GM04504 (cell line): ENCODE data around the gene RNF144A.
"Not testable (repeated sequence)": the region's sequence is repeated elsewhere in the genome, so short reads cannot be mapped to it uniquely, and the experiment has no call there.

ENCODE experiments used
- DNase-seq: peaks from one replicate; pipeline ENCODE4 v3.0.0-alpha.2; 2012; ENCODE audit warnings: low read depth

RNF144A gene

DNA sequence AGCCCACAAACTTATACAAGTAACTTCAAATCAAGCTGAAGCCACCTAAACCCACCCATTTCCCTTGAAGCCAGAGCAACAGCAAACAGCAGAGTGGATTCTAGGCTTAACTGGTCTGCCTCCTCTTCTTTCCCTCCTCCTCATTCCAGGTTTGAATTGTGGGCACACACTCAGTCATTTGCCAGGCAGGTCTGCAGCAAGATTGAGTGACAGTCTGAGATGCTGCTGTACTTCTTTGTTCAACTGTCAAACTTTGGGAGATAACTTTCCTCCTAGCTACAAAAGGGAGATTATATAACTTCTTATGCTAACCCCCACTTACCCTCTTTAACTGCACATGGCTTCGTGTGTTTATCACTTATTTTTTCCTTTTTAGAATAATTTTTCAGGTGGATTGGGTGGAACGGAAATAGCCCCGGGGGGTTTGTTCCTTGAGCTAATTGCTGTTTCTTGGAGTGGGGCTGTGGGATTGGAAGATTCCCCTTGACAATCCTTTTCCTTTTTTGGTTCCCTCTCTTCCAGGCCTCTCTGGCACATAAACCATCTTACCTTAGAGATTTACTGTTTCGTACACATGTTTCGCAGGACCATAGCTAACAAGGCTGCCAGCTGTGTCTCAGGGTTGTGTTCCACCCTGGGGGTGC lies 55.0 kb downstream of the RNF144A start:
- DNase-seq: no peak

DNA sequence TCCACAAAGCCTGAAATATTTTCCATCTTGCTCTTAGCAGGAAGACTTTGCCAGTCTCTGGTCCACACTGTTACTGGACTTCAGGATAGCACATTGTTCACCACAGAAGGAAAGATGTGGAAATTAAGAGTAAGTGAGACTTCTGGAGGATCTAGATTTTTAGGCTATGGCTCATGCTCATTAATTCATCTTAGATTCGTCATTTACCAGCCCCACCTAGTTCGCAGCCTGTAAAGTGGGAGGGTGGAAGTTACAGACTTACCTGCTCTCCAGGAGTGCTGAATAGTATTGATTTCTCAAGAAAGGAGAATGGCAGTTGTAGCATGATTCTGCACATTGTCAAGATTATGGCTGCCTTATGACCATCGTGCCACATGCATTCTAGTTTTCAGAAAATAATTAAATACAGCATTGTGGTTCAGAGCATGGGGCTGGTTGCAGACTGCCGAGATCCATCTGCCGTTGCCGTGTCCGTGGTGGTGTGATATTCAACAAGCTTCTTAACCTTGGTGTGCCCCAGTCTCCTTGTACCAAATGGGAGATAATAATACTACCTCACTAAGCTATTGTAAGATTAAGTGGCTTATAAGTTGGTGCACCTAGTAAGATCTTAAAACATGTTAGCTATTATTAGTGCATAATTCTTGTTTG lies 56.8 kb downstream of the RNF144A start:
- no peak for DNase-seq

DNA sequence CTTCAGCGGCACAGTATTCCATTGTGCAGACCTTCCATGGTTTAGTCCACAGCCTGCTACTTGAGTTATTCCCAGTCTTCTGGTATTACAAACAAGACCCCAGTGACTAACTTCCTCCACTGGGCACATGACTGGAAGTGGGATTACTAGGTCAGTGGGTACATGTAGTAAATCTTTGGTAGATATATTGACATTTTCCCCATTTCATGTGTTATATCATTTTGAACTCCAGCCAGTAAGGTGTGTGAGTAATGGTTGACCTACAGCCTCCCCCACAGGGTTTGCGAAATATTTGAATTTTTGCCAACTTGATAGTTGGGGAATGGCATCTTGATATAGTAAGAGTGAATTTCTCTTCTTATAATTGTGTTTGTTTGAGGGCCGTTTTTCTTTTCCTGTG lies 58.8 kb downstream of the RNF144A start:
- no peak for DNase-seq

DNA sequence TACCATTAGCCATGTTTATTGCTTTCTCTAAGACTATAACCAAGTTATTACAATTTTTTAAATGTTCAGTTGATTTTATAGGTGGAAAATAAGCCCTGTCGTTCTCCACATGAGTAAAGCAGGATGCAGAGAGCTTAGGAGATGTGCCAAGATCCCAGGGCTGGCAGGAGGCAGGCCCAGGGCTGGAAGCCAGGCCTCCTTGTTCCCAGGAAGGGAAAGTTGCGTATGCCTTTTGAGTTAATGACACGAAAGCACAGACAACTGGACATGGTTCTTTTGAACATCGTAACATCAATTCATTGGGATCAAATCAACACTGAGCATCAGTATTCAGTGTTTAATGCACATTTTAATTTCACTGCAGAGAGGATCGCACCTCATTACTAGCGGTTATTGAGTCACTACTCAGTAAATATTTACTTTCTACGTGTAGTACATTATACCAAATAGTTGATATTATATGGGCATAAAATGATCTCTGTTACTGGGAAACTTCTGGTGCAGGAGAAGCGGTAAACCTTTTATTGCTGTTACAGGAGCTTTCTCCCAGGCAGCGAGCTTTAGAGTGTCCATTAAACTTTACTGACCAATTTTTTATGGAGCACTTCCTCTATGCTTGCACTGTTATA lies 60.0 kb downstream of the RNF144A start:
- DNase-seq: no peak

DNA sequence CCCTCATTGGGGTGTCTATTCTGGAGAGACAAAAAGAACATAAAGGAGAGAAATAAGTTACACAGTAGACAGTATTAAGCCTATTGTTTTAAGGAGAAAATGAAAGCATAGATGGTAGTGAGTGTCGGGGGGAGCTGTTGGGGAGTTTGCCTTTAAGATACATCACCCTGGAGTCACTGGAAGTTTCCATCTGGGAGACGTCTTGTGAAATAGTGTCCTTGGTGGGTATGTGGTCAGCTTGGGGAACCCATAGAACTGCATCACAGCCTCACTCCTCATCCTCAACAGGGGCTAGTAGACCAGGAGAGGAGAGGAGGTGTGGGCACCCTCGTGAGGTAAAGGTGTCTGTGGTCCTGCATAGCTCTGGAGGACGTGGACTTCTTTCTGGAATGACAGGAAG lies 60.6 kb downstream of the RNF144A start:
- no peak for DNase-seq

DNA sequence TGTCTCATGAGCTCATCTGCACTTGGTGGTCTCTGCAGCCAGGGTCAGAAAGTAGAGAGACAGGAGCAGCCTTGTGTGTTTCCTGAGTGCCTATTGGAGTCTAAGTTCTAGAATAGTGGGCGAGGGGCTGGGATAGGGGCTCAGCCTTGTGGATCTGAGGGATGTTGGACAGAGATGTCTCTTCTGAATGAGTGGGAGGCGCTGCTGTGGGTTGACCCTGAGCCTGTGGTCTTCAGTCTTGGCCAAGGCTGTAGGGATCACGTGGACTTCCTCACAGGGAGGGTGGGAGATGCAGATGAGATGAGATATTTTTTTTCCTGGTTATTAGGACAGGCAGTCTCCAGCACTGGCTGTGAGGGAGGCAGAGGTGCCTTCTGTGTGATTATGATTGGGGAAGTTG lies 61.8 kb downstream of the RNF144A start:
- no peak for DNase-seq

DNA sequence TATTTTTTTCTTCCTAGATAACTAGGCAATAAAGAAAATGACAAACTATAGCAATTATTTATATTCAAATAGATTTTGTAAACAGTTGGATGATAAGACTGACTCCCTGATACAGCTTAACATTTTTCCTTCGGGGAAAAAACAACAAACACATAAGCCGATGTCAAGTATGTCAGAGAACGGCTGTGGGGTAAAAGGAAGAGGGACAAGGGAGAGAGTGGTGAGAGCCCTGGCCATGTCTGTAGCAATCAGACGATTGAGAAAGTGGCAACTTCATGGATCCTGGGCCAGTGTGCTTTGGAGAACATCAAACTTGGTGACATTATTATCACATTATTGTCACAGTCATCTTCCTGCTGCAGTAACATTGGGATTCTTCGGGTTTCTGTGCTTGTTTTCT lies 65.2 kb downstream of the RNF144A start:
- no peak for DNase-seq

DNA sequence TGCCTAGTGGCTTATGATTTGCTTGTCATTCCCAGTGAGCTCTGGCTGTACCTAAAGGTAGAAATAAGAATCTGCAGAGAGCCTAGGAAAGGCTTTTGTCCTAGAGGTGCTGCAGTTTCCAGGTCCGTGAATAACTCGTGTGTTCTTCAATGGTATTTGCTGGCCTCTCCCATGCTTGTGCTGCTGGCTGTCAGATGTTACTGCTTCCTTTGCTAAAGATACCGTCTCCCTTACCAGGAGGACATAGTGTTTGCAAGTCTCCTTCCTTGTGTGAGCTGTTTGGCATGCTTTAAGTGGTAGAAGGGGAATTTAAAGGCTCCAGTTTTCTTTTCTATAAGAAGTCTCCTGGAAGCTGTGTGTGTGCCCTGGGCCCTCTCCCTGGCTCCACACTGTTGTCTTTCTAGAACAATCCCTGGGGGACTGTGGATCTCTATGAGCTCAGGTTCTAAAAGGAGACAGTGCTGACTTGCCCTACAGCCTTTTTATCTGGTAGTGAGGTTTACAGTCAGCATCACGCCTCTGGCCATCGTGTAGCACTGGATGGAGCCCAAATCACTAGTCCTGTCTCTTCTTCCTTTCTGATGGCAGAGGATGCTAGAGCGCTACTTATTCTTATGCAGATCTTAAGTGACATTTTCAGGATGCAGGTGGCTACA lies 65.8 kb downstream of the RNF144A start:
- DNase-seq: no peak

DNA sequence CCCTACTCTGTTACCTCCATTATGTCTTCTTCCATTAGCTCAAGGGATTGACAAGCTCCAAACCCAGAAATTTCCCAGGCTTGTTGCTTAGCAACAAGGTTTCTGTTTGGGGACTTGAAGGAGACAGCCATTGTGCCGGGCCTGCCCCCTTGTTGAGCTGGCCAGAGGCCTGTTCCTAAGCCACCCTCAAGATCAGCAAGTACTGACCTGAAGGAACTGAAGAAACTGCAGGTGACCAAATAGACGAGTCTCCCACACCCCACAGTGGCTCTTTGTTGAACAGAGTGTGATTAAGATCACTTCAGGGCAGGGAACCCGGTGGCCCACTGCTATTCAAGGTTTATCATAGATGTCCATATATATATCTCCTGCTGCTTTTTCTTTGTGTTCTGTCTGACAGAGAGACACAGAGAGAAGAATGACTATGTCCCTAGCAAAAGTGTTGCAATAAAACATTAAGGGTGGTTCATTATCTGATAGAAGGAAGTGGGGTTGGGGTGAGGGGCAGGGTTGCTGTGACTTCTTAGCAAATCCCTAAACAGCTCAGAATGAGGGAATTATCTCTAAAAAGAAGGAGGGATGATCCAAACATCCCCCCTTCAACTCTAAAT lies 69.2 kb downstream of the RNF144A start:
- DNase-seq: no peak

DNA sequence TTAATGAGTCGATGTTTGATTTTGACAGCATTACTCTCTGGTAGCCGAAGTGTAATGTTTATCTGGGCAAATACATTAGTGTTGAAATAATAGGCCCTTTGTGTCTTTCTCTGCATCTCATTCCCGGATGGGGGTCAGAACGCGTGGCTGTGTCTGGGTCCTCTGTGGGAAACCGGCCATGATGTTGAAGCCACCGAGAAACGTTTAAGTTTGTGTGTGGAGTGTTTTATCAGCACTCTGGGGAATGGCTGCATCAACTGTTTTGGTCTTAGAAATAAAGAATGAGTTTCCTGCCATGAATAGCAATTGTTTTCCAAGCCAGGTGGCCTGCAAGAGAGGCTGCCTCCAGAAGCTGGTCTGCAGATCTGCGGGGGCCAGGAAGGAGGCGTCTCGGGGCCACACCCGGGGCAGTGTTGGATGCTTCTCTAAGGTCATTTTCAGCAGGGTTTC lies 69.7 kb downstream of the RNF144A start:
- no peak for DNase-seq

DNA sequence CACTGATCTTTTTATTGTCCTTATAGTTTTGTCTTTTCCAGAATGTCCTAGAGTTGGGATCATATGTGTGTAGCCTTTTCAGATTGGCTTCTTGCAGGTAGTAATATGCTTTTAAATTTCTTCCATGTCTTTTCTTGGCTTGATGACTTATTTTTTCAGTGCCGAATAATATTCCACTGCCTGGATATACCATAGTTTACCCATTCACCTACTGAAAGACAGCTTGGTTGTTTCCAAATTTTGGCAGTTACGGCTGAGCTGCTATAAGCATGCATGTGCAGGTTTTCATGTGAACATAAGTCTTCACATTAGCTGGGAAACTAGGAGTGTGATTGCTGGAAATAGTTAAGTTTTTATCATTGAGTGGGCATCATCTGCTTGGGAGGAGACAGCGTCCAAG lies 73.7 kb downstream of the RNF144A start:
- no peak for DNase-seq

DNA sequence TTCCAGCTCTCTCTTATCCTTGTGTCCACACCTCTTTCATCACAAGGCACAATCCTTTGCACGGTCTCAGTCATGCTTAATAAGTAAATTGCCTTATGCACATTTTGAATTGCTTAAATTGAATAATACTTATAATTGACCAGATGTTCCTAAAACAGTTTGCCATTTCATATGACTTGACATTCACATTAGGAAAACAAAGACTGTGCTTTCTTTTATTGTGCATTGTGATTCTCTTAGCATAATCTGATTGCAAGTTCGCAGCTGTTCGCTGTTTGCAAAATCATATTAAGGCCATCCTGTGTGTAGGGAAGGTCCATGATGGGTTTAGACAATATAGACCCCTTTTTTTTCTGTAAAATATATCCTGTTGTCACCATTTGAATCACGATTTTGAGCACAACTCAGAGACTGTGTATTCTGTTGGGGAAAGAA lies 75.6 kb downstream of the RNF144A start:
- DNase-seq: no peak

DNA sequence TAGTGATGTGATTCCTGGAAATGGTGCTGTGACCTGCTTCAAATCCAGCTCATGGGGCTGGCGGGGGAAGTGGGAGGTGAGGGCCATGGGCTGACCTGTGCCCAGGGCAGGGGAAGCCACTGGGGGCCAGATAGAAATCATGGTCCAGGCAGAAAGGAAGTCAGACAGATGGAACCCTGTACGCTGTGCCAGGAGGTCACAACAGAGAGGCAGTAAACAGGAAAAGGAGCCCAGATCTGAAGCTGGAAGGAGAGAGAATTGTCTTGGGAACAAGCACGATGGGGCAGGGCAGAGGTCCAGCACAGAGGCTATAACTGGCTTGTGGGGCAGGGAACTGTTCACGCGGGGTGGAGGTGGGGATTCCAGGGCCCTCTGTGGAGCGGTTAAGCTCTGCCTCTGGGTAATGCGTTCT lies 76.0 kb downstream of the RNF144A start:
- DNase-seq: no peak

DNA sequence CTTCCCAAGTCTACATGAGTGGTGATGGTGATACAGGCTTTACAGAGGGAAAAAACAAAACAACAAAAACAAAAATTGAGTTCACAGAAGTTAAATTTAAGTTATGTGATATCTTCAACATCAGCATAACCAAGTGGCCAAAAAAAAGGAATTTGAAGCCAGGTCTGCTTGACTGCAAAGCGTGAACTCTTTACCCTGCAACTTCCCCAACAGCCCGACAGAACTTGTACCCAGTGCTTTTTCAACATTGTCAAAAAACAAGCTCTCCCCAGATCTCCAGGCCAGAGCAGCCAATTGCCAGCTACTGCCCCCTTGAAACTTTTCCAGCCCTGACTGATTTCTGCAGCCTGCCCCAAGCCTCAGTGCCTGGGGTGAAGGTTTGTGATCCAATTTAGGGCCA lies 76.7 kb downstream of the RNF144A start:
- no peak for DNase-seq

DNA sequence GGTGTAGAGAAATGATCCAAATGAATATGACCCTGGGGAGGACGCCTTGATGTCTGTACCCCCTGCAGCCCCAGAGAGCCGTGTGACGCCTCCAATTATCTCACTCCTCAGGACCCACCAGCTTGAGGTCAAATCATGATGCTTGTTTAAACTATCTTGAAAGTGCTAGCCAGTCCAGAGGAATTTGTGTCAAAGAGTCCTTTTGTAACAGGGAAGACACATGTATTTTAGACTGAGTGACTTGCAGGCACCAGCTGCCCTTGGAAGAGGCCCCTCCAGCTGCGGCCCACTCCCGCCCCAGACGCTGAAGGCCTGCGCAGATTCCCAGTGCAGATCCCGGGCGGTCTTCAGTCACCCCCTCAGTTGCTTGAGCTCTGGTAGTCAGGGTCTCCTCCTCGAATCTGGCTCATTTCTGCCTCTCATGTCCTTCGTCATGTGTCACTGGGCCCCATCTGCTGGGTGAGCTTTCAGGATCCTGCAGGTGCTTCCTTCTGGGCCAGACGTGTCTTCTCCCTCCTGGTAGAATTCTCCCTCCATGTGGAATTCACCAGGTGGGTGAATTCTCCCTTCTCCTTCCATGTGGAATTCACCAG lies 77.4 kb downstream of the RNF144A start:
- DNase-seq: no peak

DNA sequence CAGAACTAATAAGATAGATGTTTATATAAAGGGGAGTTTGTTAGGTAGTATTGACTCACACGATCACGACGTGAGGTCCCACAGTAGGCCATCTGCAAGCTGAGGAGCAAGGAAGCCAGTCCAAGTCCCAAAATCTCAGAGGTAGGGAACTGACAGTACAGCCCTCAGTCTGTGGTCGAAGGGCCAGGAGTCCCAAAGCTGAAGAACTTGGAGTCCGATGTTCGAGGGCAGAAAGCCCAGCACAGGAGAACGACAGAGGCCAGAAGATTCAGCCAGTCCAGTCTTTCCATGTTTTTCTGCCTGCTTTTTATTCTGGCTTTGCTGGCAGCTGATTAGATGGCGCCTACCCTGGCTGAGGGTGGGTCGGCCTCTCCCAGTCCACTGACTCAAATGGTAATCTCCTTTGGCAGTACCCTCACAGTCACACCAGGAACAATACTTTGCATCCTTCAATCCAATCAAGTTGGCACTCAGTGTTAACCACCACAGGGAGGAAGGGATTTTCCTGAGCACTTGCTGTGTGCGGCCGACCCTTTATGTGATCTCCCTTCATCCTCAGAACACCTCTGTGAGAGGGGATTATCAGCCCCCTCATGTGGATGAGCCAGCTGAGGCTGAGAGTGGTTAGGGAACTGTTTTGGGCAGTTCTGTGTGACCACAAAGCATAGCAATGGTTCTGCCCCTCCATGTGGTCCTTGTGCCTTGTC lies 78.3 kb downstream of the RNF144A start:
- no peak for DNase-seq

DNA sequence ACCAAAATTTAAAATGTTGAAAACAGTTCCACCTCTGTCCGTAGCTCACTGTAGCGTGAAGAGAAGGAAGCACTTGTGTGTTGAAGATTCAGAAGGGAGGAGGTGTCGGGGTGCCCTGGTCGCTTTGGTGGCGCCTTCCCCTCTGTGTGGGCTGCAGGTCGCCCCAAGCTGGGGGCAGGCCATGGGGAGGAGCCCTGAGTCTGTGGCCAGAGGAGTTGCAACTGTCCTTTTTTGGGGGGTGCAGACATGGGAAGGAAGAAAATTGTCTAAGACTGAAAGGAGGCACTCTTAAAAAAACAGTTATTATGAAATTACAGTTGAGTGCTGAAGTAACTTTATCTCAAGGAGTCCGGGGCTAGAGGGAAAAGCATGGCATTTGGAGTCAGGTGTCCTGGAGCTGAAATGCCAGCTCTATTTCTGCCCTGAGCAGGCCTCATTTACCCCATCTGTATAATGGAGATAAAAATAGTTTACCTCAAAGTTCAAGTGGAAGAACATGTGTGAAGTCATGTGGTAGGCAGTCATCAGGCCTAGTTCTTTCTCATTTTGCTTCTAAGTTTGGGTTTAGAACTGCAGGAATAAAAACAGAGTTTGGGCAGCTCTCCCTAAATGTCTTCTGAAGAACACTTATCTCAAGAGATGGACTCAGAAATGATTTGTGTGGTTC lies 82.1 kb downstream of the RNF144A start:
- no peak for DNase-seq

DNA sequence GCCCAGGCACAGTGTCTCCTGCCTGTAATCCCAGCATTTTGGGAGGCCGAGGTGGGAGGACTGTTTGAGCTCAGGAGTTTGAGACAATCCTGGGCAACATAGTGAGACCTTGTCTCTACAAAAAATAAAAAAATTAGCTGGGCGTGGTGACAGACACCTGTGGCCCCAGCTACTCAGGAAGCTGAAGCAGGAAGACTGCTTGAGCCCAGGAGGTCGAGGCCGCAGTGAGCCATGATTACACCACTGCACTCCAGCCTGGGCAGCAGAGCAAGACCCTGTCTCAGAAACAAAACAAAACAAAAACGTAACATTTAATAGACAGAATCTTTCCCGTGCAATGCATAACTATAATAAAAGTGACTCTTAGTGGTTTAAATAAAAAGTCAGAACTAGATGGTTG lies 84.2 kb downstream of the RNF144A start:
- DNase-seq: not testable (repeated sequence)

DNA sequence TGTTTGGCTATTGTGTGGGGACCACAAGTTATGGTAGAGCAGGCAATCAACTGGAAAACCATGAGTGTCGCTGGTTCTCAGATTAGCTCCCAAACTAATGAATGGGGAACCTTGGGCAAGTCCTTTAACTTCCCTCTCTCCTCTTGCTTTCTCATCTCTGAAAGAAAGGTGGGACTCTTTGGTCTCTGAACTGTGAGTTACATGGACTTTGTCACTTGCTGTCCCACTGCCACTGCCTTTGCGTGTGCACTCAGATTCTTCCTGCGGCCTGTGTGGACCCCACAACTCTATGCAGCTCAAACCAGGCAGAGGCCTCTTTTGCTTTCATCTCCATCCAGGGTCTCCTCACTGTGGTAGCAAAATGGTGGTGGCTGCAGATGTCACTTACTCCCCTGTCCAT lies 86.7 kb downstream of the RNF144A start:
- DNase-seq: no peak

DNA sequence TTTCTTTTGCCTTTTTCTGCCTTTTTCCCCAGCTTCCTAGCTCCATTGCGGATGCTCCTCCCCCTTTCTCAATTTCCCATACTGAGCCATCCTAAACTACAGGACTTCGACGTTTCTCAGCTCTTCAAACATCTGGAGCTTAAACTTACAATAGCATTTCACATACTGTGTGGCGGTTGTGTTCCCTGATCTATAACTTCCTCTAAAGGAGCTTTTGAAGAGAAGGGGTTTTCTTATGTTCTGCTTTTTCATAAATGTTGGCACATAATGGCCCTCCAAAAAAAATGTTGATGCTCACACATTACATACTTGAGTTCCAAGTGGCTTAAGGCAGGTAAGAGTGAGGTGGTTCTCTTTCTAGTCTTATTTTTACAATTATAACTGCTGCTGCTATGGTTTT lies 87.4 kb downstream of the RNF144A start:
- no peak for DNase-seq

DNA sequence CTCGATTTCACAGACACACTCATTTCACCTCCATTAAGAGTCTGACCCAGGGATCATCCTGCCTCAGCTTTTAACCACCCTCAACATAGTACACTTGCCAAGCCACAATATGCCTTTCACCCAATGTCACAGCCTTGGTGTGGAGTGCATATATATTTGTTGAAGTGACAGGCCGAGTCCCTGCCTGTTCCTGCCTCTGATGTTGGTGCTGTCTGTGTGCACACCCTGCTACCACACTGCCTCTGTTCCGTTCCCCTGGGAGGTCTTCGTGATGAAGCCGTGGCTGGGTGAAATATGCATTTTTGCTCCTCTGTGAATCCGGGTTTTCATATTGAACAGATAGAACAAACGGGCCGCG lies 90.3 kb downstream of the RNF144A start:
- no peak for DNase-seq
